PC-9 (cell line): ENCODE measurements around the gene BTLA.

Experiments
- EZH2 ChIP-seq: fragments of 200-600 bp; sonication (generic); IDR thresholded peaks from 2 replicates; pipeline ENCODE4 v1.8.0; 2017; ENCODE audit warnings: antibody characterized with exemption, low read depth
- TF ChIP-seq, protein P1 (sequence below): fragments of 200-600 bp; sonication (generic); conservative IDR thresholded peaks from 2 replicates; pipeline ENCODE4 v1.6.1; 2017; ENCODE audit warnings: mixed run types, antibody characterized with exemption, mild to moderate bottlenecking, moderate library complexity

DNA sequence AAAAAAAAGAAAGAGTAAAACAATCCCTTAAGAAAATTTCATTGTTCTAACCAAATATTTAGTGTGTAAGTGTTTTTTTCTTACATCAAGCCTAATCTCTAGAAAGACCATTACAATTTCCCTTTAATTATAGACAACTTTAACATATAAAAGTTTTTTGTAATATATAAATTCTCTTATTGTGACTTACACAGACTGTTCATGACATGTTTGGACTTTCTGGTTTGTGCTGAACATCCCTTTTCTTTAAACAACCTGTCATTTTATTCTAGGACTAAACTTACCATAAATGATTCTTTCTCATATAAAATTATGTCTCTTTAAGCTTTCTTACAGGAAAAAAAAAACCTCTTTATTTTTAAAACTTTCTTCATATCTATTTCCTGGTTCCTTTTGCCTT is 13.0 kb upstream of the BTLA start:
- TF ChIP-seq, protein P1, sequence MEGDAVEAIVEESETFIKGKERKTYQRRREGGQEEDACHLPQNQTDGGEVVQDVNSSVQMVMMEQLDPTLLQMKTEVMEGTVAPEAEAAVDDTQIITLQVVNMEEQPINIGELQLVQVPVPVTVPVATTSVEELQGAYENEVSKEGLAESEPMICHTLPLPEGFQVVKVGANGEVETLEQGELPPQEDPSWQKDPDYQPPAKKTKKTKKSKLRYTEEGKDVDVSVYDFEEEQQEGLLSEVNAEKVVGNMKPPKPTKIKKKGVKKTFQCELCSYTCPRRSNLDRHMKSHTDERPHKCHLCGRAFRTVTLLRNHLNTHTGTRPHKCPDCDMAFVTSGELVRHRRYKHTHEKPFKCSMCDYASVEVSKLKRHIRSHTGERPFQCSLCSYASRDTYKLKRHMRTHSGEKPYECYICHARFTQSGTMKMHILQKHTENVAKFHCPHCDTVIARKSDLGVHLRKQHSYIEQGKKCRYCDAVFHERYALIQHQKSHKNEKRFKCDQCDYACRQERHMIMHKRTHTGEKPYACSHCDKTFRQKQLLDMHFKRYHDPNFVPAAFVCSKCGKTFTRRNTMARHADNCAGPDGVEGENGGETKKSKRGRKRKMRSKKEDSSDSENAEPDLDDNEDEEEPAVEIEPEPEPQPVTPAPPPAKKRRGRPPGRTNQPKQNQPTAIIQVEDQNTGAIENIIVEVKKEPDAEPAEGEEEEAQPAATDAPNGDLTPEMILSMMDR = no peak
- TF ChIP-seq EZH2 = no peak
